ENCODE results near the gene SRM.

DNA sequence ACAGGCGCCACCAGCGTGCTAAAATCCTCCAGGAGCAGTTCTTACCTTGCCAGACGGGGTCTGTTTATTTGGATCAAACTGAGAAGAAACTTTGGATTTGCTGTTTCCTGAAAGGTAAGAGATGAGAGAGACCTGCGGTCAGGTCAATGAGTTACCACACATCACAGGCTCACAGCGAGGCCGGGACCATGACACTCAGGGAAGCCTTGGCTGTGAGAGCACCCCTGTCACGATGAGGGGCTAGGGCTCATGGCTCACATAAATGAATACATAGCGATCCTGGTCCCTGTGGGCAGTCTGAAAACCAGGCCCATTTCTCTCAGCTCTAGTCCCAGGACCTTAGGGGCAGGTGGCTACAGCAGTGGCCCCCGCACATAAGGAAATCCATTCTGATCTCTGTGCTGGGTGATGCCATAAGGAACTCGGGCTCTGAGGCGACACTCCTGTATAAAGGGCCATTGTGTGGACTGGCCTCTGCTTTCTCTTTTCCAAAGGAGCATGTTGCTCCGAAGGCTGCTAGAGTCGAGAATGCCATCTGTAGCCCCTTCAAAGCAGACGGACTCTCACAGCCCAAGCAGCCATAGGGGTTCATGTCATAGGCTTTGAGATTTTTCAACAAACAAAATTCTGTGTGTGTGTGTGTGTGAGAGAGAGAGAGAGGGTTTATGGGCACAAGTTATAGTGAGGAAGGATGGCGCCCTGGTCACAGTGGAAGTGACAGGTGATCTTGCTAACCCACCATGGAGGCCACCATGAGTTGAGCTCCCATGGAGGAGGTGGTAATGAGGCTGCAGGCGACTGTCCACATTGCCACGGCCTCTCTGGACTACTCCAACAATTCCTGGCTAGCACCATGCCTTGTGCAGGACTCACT is 9.0 kb upstream of the SRM start:
- no peak for TF ChIP-seq MAX (IDR thresholded peaks at IDR 0.05; ENCODE audit: low read depth, low read length)
- TF ChIP-seq, protein P1, sequence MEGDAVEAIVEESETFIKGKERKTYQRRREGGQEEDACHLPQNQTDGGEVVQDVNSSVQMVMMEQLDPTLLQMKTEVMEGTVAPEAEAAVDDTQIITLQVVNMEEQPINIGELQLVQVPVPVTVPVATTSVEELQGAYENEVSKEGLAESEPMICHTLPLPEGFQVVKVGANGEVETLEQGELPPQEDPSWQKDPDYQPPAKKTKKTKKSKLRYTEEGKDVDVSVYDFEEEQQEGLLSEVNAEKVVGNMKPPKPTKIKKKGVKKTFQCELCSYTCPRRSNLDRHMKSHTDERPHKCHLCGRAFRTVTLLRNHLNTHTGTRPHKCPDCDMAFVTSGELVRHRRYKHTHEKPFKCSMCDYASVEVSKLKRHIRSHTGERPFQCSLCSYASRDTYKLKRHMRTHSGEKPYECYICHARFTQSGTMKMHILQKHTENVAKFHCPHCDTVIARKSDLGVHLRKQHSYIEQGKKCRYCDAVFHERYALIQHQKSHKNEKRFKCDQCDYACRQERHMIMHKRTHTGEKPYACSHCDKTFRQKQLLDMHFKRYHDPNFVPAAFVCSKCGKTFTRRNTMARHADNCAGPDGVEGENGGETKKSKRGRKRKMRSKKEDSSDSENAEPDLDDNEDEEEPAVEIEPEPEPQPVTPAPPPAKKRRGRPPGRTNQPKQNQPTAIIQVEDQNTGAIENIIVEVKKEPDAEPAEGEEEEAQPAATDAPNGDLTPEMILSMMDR (IDR thresholded peaks at IDR 0.05; ENCODE audit: low read depth, low read length) = no peak
- TF ChIP-seq POLR2A (IDR thresholded peaks at IDR 0.05; ENCODE audit: extremely low read depth, insufficient read length) = no peak
